HEK293 (cell line): ENCODE results near the gene COL15A1.

Experiments
- CTCF ChIP-seq: fragments of 450-650 bp; formaldehyde crosslinking; IDR thresholded peaks from 2 replicates; pipeline ENCODE4 v1.5.1; 2016; ENCODE audit warnings: missing biosample characterization, missing genetic modification characterization
- KLF16 ChIP-seq: fragments of 450-650 bp; formaldehyde crosslinking; IDR thresholded peaks from 2 replicates; pipeline ENCODE4 v1.5.1; 2017; ENCODE audit warnings: missing biosample characterization, missing genetic modification characterization
- PBX3 ChIP-seq: sonication (generic); formaldehyde crosslinking; IDR thresholded peaks from 2 replicates; pipeline ENCODE4 v1.8.1; 2022; ENCODE audit warnings: mild to moderate bottlenecking, moderate library complexity, missing genetic modification reagents
- ZFP3 ChIP-seq: fragments of 450-650 bp; formaldehyde crosslinking; IDR thresholded peaks from 2 replicates; pipeline ENCODE4 v1.5.1; 2016; ENCODE audit warnings: low read depth, missing biosample characterization, missing genetic modification characterization
- ZNF174 ChIP-seq: fragments of 450-650 bp; formaldehyde crosslinking; IDR thresholded peaks from 2 replicates; pipeline ENCODE4 v1.5.0; 2017; ENCODE audit warnings: missing biosample characterization, mild to moderate bottlenecking, missing genetic modification characterization
- ZNF280D ChIP-seq: fragments of 450-650 bp; formaldehyde crosslinking; IDR thresholded peaks from 2 replicates; pipeline ENCODE4 v1.5.1; 2016; ENCODE audit warnings: missing biosample characterization, missing genetic modification characterization
- ZNF311 ChIP-seq: fragments of 450-650 bp; formaldehyde crosslinking; IDR thresholded peaks from 2 replicates; pipeline ENCODE4 v1.5.1; 2017; ENCODE audit warnings: missing biosample characterization, missing genetic modification characterization, borderline replicate concordance
- ZNF426 ChIP-seq: fragments of 450-650 bp; formaldehyde crosslinking; IDR thresholded peaks from 2 replicates; pipeline ENCODE4 v1.5.1; 2017; ENCODE audit warnings: missing biosample characterization, missing genetic modification characterization, mild to moderate bottlenecking, inconsistent platforms, moderate library complexity
- ZNF473 ChIP-seq: fragments of 450-650 bp; formaldehyde crosslinking; IDR thresholded peaks from 2 replicates; pipeline ENCODE4 v1.5.1; 2017; ENCODE audit warnings: missing biosample characterization, missing genetic modification characterization
- ZNF571 ChIP-seq: fragments of 450-650 bp; formaldehyde crosslinking; IDR thresholded peaks from 2 replicates; pipeline ENCODE4 v1.5.0; 2017; ENCODE audit warnings: missing biosample characterization, missing genetic modification characterization
- ZNF76 ChIP-seq: fragments of 450-650 bp; formaldehyde crosslinking; IDR thresholded peaks from 2 replicates; pipeline ENCODE4; 2016; ENCODE audit warnings: low read depth, missing biosample characterization, missing genetic modification characterization, borderline replicate concordance

GRCh38 chr9:99013550-99013949 is 69.8 kb downstream of the COL15A1 start:
- TF ChIP-seq ZNF426 (tag by site-specific recombination) (no peak), ZNF311 (tag by site-specific recombination) (no peak), KLF16 (tag by site-specific recombination) (no peak), ZNF571 (tag by site-specific recombination) (no peak), PBX3 (CRISPR knock-in tag) (no peak), ZNF473 (no peak), CTCF (tag by site-specific recombination) (no peak), ZNF280D (no peak), ZFP3 (tag by site-specific recombination) (no peak), ZNF76 (tag by site-specific recombination) (no peak), ZNF174 (no peak)
